Suprapubic skin (tissue), 4 donors: ENCODE measurements around the gene CBFA2T3.

Source experiments
- CTCF ChIP-seq, 2 donors: fragments of 200-600 bp in 1 of 2; fragments of 450-650 bp in 1 of 2; sonication (generic) in 1 of 2; IDR thresholded peaks; one replicate each; pipeline ENCODE4 v1.5.1; 2016 to 2019; ENCODE audit warnings: antibody characterized with exemption in 2 of 2, mild to moderate bottlenecking in 1 of 2, moderate library complexity in 1 of 2
- EP300 ChIP-seq: sonication (generic); formaldehyde crosslinking; IDR thresholded peaks from one replicate; pipeline ENCODE4 v1.6.1; 2017; ENCODE audit warnings: antibody characterized with exemption
- POLR2AphosphoS5 ChIP-seq, 3 donors: sonication (generic); formaldehyde crosslinking; IDR thresholded peaks; one replicate each; pipeline ENCODE4 v1.6.1; 2017; ENCODE audit warnings: antibody characterized with exemption in 3 of 3

- TF ChIP-seq CTCF (IDR thresholded peaks at IDR 0.05) (no peak), EP300 (no peak), POLR2AphosphoS5 (IDR thresholded peaks at IDR 0.05) (no peak)
Measured at GRCh38 chr16:88922826-88923410, 54.1 kb downstream of the CBFA2T3 start.
